GM19467 (cell line): ENCODE results near the gene SLC4A5.

Experiments
- ATAC-seq: cut with Tn5 transposase; IDR thresholded peaks from one replicate; pipeline ENCODE4 v1.9.1; 2021; ENCODE audit warnings: mild to moderate bottlenecking, moderate library complexity; ENCODE audit not compliant: unreplicated experiment

Gene SLC4A5

DNA sequence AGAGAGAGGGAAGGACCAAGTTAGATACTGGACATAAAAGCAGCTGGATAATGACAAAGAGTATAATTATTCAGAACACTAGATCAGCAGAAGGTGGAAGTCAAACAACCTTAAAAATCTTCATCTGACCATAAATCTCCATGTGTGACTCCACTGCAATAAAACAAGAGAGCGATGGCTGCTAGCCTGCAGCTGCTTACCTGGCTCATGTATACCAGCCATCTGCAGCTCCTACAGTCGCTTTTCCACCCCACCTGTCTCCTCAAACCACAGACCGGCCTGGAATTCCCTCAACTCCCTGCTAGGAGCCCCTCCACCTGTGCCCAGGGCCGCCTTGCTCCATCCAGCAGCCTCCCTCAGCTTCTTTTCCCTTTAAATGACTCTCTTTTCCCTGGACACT lies 64.5 kb downstream of the SLC4A5 start:
- no peak for ATAC-seq

DNA sequence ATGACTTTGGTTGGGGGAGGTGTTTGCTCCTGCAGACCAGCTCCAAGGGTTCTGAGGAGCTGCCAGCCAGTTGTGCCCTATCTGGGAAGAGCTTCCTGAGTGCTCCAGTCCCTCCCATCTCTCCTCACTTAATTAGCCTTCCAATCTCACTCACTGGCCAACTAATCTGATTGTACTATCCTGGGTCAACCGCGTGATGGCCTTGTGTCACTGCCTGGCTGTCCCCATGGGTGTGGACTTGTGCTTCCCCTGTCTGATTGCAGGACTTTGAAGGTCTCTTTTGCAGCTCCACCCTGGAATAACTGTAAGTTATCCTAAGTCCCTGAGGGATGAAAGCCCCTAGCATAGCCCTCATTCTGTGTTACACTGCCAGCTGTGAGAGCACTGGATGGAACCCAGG lies 65.0 kb downstream of the SLC4A5 start:
- ATAC-seq: no peak

DNA sequence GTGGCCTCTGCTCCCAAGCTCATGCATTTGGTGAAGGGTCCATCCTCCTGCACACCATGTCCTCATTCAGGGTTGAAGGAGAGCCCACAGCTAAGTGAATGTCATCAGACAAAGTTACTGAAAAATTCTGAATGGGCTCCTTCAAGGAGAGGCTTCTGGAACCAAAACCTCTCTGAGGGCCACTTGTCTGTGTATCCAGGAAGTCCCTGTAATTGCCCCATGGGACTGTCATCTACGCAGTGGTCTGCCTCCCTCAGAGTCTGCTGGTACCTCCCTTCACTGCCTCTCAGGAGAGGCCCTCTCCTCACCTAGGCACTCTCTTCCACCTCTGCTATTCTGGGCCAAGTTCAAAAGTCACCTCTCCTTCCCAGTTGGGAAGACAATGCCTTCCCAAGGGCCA lies 68.0 kb downstream of the SLC4A5 start:
- ATAC-seq: no peak

- ATAC-seq: no peak
Measured at GRCh38 chr2:74269667-74270066, 73.5 kb downstream of the SLC4A5 start.

GRCh38 chr2:74267068-74267467 lies 76.1 kb downstream of the SLC4A5 start:
- ATAC-seq: no peak

DNA sequence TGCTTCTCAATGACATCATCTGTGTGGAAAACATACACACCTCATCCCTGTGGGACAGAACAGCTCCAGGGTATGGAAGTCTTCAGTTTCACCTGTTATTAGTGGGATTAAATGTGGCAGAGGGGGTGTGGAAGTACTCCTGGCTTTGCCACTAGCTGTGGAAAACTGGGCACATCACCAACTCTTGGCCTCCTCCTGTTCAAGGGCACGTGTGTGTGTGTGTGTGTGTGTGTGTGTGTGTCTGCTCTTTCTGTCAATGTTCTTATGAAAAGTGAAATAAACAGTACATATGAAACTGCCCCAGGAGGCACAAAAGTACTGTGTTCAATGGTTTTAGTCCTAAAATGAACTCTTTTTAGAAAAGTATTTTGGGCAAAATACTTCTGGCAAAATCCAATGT lies 78.9 kb downstream of the SLC4A5 start:
- no peak for ATAC-seq

DNA sequence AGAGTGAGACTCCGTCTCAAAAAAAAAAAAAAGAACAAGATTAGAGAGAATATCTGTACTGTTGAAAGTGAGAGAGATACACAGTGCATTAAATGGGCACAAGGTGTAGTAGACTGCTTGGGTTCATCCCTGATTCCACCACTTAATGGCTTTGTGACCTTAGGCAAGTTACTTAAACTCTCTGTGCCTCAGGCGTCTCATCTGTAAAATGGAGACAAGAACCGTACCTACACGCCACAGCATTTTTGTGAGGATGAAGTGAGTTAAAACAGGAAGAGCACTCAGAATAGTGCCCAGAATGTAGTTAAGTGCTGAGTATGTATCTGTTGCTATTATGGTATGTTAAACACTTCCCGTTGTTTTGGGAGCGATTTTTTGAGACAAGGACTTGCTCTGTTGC lies 80.5 kb downstream of the SLC4A5 start:
- ATAC-seq: no peak

DNA sequence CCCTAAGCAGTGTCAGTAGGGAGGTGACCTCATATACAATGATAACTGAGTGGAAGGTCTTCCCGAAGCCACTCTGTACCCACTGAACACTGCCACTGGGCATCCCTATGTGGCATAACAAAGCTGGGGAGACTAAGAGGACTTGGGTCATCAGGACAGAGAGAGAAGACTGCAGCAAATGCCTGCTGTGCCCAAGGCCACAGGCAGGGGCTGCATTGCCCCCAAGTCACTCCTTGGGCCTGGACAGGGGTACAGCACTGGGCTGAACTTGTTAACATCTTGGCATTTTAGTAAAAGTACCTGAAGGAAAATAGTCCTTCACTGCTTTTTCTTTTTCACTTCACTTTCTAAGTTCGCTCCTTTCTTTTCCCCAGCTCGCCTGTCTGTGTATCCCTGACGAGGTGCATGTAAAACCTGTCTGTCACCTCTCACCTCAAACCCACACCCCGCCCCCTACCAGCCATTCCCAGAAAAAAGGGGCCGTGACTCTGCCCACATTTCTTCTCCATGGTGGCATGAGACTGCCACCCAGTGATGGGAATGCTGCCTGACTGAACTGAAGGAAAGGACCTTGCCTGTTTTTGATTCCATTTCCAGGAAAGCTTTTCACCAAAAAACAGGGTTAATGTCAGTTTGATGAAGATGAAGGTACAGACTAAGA lies 81.9 kb downstream of the SLC4A5 start:
- ATAC-seq: no peak

DNA sequence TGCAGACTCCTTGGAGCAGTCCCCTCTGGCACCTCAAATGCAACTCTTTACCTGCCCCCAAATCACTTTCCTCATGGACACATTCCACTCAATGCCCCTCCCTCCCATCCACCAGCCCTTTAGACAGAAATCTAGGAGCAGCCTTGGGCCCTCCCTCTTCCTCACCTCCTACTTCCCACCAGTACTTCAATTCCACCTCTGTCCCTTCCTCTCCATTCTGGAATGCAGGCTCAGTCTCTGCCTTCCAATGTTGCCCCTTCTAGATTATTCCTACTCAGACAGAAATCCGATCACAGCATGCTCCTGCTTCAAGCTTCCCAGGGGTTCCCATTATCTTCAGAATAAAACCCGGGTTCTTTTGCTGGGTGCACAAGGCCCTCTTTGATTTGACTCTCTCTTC lies 82.7 kb downstream of the SLC4A5 start:
- ATAC-seq: no peak

- no peak for ATAC-seq
Measured at GRCh38 chr2:74259733-74260132, 83.5 kb downstream of the SLC4A5 start.

DNA sequence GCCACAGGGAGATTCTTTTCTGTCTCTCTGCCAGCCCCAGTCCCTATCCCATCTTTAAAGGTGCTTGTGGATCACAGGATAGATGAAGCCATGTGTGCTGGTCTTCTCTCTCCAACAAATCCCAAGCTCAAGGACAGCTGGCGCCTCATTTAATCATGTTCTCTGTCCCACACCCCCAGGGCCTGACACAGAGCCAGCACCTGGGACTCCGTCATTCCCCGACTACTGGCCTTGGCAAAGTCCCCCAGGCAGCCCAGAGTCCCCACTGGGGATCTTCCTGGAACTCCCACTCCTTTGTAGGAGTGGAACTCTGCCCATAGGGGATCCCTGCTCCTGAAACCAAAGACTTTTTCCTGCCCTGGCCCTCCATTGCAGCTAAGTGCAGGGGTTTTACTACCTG lies 84.0 kb downstream of the SLC4A5 start:
- no peak for ATAC-seq

- ATAC-seq: no peak
Measured at GRCh38 chr2:74255660-74256213, 87.5 kb downstream of the SLC4A5 start.

- no peak for ATAC-seq
Measured at GRCh38 chr2:74253971-74254310, 89.3 kb downstream of the SLC4A5 start.

DNA sequence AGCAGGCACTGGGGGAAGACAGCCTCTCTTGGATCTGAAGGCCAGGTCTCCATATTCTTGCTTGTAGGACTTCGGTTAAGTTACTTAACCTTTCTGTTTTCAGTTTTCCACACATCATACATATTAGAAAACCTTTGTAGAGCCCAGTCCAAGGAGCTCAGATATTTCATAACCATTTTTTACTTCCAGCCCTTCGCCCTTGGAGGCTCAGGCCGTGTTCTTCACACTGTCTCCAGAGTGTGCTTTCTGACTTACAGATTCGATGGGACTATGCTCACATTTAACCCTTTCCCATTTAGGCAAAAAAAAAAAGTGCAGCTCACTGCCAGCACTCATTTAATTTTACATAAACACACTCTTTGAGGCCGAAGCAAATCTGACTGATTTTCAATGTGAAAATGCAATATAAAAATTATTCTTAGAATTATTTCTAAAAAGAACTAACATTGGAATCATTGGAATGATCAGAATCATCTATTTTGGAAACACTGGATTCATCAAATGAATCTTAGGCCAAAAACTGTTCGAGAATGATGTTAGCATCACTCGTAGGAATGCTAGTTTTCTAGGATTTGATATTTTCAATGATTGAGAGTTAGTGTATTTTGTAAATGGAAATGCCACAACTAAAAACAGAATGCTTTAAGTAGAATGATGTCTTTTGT lies 89.8 kb downstream of the SLC4A5 start:
- ATAC-seq: no peak

GRCh38 chr2:74252862-74253261 lies 90.4 kb downstream of the SLC4A5 start:
- ATAC-seq: no peak

DNA sequence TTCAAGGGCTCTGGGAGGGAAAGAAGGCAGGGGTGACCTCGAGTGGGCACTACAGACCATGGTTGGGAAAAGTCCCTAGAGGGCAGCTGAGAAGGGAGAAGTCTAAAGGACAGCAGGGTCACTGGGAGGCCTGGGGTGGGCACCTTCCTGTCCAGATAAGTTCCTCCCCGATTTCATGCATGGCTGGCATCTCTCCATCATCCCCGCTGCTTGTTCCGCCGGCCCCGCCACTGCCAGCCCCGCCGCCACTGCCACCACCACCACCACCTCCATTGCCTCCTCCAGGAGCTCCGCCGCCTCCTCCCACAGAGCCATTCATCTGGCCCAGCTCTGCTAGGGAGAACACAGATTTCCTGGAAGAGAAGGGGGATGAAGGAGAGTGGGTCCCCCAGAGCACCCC lies 91.2 kb downstream of the SLC4A5 start:
- no peak for ATAC-seq

DNA sequence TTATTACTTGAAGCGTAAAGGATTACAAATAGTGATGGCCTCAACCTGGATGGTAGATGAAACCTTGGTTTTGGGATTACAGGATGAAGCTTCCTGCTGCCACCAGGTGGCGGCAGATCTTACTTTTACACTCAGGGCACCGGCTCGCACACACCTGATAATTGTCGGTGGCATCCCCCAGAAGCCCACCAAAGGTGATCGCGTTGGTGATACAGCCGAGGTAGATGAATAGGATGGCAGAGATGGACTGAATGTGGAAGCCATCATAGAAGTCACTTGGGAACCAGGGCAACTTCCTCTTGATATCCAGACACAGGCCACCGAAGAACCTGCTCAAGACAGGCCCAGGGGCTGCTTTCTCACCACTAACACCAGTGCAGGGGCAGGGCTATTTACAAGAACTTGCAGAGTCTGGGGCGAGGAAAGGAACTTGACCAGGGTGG lies 93.0 kb downstream of the SLC4A5 start:
- ATAC-seq: no peak

DNA sequence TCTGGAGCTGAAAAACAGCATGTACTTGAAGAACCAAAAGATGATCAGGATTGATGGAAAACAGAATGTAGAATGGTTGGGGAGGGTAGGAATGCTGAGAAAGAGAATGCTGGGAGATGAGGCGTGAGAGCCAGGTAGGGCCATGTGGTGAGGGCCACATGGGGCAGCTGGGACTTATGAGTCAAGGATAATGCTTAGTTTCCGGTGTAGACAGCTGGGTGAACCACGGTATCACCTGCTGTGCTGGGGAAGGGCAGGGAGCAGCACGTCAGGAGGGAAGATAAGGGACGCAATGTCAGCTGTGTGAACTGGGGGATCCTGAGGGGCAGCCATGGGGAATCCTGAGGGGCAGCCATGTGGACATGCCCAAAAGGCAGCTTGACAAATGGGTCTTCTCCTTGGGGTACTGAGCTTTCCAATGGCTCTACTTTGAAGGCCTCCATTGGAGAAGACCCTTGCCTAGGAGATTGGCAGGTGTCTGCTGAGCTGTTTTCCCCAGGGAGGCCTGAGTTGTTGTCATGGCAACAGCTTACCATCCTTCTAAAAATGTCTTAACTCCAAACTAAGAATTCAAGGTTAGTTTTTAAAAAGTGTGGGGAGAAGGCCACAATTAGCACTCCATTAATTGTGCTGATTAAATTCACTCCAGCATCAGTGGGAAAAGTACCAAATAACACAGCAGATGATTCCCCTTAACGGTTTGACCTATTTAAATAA lies 93.7 kb downstream of the SLC4A5 start:
- no peak for ATAC-seq

GRCh38 chr2:74246496-74247195 lies 96.6 kb downstream of the SLC4A5 start:
- no peak for ATAC-seq

DNA sequence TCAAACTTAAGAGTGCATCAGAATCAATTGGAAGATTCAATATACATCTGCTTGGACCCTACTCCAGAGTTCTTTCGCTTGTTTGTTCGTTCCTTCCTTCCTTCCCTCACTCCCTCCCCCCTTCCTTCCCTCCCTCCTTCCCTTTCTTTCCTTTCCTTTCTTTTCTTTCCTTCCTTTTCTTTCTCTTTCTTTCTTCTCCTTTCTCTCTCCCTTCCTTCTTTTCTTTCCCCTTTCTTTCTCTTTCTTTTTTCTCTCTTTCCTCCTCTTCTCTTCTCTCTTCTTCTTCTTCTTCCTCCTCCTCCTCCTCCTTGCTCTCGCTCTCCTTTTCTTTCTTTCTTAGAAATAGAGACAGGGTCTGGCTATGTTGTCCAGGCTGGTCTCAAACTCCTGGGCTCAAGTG lies 98.9 kb downstream of the SLC4A5 start:
- no peak for ATAC-seq

DNA sequence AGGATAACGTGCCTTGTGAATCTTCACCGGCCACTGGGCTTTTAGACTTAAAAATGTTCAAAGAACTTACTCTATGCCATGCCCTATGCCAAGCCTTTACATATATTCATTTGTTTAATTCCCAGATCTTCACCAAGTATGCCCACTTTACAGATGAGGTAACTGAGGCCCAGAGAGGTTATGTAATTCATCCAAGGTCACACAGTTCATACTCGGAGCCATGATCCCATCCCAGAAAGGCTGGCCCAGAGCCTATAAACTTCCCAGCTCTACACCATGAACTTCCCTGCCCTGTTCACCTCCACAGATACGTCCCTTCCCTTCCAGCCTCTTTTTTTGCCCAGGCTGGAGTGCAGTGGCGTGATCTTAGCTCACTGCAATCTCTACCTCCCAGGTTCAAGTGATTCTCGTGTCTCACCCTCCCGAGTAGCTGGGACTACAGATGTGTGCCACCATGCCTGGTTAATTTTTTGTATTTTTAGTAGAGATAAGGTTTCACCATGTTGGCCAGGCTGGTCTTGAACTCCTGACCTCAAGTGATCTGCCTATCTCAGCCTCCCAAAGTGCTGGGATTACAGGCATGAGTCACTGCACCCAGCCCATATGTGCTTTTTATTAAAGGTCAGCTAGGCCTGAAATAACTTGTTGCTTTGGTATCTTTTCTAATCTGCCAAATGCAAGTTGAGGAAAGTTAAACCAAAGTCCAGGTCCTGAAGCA lies 100.7 kb downstream of the SLC4A5 start:
- no peak for ATAC-seq
